ENCODE results near the gene PROSER3.

Gene PROSER3

DNA sequence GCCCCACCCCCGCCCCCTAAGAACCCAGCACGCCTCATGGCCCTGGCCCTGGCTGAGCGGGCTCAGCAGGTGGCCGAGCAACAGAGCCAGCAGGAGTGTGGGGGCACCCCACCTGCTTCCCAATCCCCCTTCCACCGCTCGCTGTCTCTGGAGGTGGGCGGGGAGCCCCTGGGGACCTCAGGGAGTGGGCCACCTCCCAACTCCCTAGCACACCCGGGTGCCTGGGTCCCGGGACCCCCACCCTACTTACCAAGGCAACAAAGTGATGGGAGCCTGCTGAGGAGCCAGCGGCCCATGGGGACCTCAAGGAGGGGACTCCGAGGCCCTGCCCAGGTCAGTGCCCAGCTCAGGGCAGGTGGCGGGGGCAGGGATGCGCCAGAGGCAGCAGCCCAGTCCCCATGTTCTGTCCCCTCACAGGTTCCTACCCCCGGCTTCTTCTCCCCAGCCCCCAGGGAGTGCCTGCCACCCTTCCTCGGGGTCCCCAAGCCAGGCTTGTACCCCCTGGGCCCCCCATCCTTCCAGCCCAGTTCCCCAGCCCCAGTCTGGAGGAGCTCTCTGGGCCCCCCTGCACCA lies 29.3 kb downstream of the PROSER3 start:
- no peak overlapping the region for H3K9ac ChIP-seq
- no peak overlapping the region for H3K4me2 ChIP-seq
- H2AFZ ChIP-seq (ENCODE audit: low read depth): no peak overlapping the region
- no peaks in the 10 kb centered on the region for H3K4me1 ChIP-seq (ENCODE audit: low read depth, poor library complexity, severe bottlenecking)
- H3K27ac ChIP-seq: no peak overlapping the region
- TF ChIP-seq, protein P1, sequence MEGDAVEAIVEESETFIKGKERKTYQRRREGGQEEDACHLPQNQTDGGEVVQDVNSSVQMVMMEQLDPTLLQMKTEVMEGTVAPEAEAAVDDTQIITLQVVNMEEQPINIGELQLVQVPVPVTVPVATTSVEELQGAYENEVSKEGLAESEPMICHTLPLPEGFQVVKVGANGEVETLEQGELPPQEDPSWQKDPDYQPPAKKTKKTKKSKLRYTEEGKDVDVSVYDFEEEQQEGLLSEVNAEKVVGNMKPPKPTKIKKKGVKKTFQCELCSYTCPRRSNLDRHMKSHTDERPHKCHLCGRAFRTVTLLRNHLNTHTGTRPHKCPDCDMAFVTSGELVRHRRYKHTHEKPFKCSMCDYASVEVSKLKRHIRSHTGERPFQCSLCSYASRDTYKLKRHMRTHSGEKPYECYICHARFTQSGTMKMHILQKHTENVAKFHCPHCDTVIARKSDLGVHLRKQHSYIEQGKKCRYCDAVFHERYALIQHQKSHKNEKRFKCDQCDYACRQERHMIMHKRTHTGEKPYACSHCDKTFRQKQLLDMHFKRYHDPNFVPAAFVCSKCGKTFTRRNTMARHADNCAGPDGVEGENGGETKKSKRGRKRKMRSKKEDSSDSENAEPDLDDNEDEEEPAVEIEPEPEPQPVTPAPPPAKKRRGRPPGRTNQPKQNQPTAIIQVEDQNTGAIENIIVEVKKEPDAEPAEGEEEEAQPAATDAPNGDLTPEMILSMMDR (conservative IDR thresholded peaks at IDR 0.05; ENCODE audit: low read depth, low read length): no peak
- H3K27me3 ChIP-seq (ENCODE audit: insufficient read depth, low read depth): no peaks in the 10 kb centered on the region
- H3K4me3 ChIP-seq (IDR thresholded peaks at IDR 0.05; ENCODE audit: insufficient read depth, low read depth, low read length): no peak overlapping the region
- no peaks in the 10 kb centered on the region for H4K20me1 ChIP-seq (ENCODE audit: insufficient read depth)
- no peaks in the 10 kb centered on the region for H3K36me3 ChIP-seq (ENCODE audit: insufficient read depth)
- H3K79me2 ChIP-seq (ENCODE audit: insufficient read depth, low read depth): no peaks in the 10 kb centered on the region

DNA sequence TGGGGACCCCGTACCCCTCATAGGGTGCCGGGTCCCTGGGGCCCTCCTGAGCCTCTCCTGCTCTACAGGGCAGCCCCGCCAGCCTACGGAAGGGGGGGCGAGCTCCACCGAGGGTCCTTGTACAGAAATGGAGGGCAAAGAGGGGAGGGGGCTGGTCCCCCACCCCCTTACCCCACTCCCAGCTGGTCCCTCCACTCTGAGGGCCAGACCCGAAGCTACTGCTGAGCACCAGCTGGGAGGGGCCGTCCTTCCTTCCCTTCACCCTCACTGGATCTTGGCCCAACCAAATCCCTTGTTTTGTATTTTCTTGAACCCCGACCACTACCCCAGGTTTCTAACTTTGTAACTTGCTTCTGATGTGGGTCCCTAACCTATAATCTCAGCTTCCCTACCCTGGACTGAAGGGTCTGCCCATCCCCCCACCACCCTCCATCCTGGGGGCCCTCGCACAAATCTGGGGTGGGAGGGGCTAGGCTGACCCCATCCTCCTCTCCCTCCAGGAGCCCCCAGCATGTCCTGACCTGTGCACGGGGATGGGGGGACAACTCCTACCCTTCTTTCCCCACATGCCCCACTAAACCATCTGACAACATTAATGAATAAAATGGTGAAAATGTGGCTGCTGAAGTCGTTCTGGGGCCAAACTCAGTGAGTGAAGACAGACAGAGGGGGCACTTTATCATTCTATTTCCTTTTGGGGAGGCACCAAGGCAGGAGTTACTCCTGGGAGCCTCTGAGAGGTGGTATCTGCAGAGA lies 30.4 kb downstream of the PROSER3 start:
- Histone ChIP-seq H3K4me2 (no peak overlapping the region), H2AFZ (ENCODE audit: low read depth) (no peak overlapping the region), H3K79me2 (ENCODE audit: insufficient read depth, low read depth) (no peaks in the 10 kb centered on the region), H3K36me3 (ENCODE audit: insufficient read depth) (no peaks in the 10 kb centered on the region), H4K20me1 (ENCODE audit: insufficient read depth) (no peaks in the 10 kb centered on the region), H3K9ac (no peak overlapping the region), H3K27me3 (ENCODE audit: insufficient read depth, low read depth) (no peaks in the 10 kb centered on the region; the same call in 1 of the 2 replicates), H3K4me3 (IDR thresholded peaks at IDR 0.05; ENCODE audit: insufficient read depth, low read depth, low read length) (no peak overlapping the region), H3K4me1 (ENCODE audit: low read depth, poor library complexity, severe bottlenecking) (no peaks in the 10 kb centered on the region), H3K27ac (no peak overlapping the region)
- TF ChIP-seq, protein P1 (conservative IDR thresholded peaks at IDR 0.05; ENCODE audit: low read depth, low read length): no peak

DNA sequence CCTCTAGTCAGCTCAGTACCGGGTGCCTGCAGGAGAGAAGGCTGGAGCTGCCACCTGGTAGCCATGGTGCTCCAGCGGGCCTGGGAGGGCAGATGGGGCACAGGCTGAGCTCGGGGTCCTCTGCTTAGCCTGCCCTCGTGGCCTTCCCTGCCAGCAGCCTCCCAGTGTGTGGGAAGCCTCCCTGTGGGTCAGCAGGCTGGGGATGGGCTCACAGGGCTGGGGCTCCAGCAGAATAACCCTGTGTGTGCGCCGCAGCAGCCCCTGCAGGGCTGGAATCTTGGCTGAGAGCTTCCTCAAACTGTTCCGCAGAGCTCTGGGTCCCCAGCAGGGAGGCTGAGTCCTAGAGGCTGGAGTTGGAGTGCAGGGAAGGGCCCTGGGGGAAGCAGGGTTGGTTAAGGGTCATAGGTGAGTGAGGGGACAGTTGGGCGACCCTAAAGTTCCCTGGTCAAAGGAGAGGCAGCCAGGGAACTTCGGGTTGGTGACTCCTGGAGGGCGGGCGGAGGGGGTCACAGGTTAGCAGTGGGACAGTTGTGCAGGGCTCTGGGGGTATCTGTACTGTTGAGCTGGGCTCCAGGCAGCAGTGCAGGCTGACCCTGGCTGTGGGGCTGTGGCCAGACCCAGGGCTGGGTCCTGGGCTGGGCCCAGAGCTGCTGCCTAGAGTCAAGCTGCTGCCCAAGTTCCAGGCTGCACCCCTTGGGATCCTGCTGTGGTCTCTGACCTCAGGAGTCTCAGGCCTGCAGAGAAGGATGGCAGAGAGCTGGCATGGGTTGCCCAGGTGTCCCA lies 31.4 kb downstream of the PROSER3 start:
- H3K4me2 ChIP-seq: no peak overlapping the region
- no peaks in the 10 kb centered on the region for H3K79me2 ChIP-seq (ENCODE audit: insufficient read depth, low read depth)
- H3K4me1 ChIP-seq (ENCODE audit: low read depth, poor library complexity, severe bottlenecking): no peaks in the 10 kb centered on the region
- no peak overlapping the region for H3K27ac ChIP-seq
- no peak overlapping the region for H3K9ac ChIP-seq
- peaks cover 4% of the 10 kb centered on the region; the same call in 1 of the 2 replicates for H3K27me3 ChIP-seq (ENCODE audit: insufficient read depth, low read depth)
- no peaks in the 10 kb centered on the region for H3K36me3 ChIP-seq (ENCODE audit: insufficient read depth)
- no peak overlapping the region for H2AFZ ChIP-seq (ENCODE audit: low read depth)
- H3K4me3 ChIP-seq (IDR thresholded peaks at IDR 0.05; ENCODE audit: insufficient read depth, low read depth, low read length): no peak overlapping the region
- no peaks in the 10 kb centered on the region for H4K20me1 ChIP-seq (ENCODE audit: insufficient read depth)
- TF ChIP-seq, protein P1 (conservative IDR thresholded peaks at IDR 0.05; ENCODE audit: low read depth, low read length): no peak

DNA sequence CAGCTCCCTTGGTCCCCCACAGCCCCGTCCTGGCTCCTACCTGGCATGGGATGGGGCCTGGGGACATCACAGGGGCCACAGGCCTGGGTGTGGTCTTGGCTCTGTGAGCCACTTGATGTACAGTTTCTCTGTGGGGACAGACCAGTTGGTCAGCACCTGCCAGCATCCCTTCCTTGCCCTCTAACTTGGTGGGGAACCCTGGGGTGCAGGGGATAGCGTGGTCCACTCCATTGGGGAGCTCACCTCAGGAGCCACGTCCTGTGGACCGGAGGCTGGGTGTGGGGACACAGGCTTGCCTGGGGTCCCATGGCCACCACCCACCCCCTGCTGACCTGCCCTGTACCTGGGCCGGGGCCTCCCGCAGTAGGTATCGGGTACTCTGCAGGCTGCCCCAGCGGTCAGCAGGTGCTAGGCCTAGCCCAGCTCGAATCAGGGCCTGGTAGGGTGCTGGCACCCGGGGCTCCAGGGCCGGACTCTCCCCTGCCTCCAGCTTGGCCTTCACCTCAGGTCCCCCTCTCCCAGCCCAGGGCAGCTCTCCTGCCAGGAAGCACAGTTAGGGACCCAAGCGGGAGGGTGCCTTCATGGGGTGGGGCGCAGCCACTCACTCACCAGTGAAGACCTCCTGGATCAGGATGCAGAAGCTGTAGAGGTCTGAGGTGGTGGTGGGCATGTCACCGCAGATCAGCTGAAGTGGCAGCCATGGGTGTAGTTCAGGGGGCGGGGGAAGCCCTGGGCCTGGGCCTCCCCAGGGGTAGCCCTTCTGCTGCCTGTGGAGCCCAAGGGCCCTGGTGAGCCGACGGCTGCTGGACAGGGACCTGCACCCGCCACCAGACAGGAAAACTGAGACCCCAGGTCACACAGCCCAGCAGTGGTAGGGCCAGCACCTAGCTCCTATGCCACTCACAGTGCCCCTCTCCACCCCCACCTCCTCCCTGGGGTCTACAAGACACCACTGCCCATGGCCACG lies 32.3 kb downstream of the PROSER3 start:
- Histone ChIP-seq H3K4me2 (no peak overlapping the region), H3K27ac (no peak overlapping the region), H3K4me3 (IDR thresholded peaks at IDR 0.05; ENCODE audit: insufficient read depth, low read depth, low read length) (no peak overlapping the region), H4K20me1 (ENCODE audit: insufficient read depth) (no peaks in the 10 kb centered on the region), H3K9ac (no peak overlapping the region), H3K27me3 (ENCODE audit: insufficient read depth, low read depth) (peaks cover 4% of the 10 kb centered on the region; the same call in 1 of the 2 replicates), H3K36me3 (ENCODE audit: insufficient read depth) (no peaks in the 10 kb centered on the region), H3K79me2 (ENCODE audit: insufficient read depth, low read depth) (no peaks in the 10 kb centered on the region), H3K4me1 (ENCODE audit: low read depth, poor library complexity, severe bottlenecking) (no peaks in the 10 kb centered on the region), H2AFZ (ENCODE audit: low read depth) (no peak overlapping the region)
- TF ChIP-seq, protein P1 (conservative IDR thresholded peaks at IDR 0.05; ENCODE audit: low read depth, low read length): no peak

Data from KMS-11 (cell line).